ENCODE results near the gene KCNQ4.

KCNQ4 gene

GRCh38 chr1:40876891-40877290 is 93.3 kb downstream of the KCNQ4 start:
- ChIA-PET POLR2A (no interaction called here), CTCF (no interaction called here)
- TF ChIP-seq FOXA1 (IDR thresholded peaks at IDR 0.05) (no peak), LEF1 (IDR thresholded peaks at IDR 0.05; ENCODE audit: borderline replicate concordance) (no peak), ARNT (IDR thresholded peaks at IDR 0.05) (no peak), SP1 (IDR thresholded peaks at IDR 0.05) (no peak), ZNF384 (IDR thresholded peaks at IDR 0.05) (no peak), L3MBTL2 (conservative IDR thresholded peaks at IDR 0.05) (no peak), PKNOX1 (IDR thresholded peaks at IDR 0.05) (no peak), ELF4 (IDR thresholded peaks at IDR 0.05) (no peak), FOXK2 (IDR thresholded peaks at IDR 0.05) (no peak), NFRKB (IDR thresholded peaks at IDR 0.05) (no peak), TARDBP (IDR thresholded peaks at IDR 0.05) (no peak), BHLHE40 (IDR thresholded peaks at IDR 0.05; ENCODE audit: borderline replicate concordance) (no peak), SUZ12 (IDR thresholded peaks at IDR 0.05) (no peak), CTBP1 (IDR thresholded peaks at IDR 0.05; ENCODE audit: borderline replicate concordance) (no peak), HDGF (IDR thresholded peaks at IDR 0.05; ENCODE audit: borderline replicate concordance) (no peak), FOXM1 (IDR thresholded peaks at IDR 0.05; ENCODE audit: borderline replicate concordance) (no peak)
- DNase-seq (ENCODE audit: extremely low spot score), result no peak

DNA sequence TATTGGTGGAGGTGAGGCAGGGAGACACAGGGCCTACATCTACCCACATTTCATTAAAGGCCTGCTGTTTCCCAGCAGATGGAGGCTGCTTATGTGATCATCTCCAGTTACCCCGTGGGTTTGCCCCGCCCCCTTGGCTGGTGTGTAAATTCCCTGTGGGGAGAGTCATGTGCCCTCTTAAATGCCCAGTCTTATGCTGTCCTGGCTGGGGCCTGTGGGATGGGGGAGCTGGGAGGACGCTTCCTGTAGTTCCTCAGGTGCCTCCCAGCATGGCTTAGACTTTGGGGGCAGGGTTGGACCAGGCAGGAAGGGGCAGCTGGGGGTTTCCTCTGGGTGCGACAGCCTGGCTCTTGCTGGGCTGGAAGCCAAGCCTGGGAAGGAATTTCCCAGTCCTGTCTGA is 94.1 kb downstream of the KCNQ4 start:
- POLR2A ChIA-PET, result interaction anchor here (0.8 kb wide), 1 partner anchor 15 kb away, joined by 4 read pairs; the partner anchor contains the start of gene CITED4
- DNase-seq (ENCODE audit: extremely low spot score), result no peak
- CTCF ChIA-PET, result no interaction called here
- TF ChIP-seq TARDBP (IDR thresholded peaks at IDR 0.05) (no peak), SP1 (IDR thresholded peaks at IDR 0.05) (no peak), LEF1 (IDR thresholded peaks at IDR 0.05; ENCODE audit: borderline replicate concordance) (no peak), ARNT (IDR thresholded peaks at IDR 0.05) (no peak), ELF4 (IDR thresholded peaks at IDR 0.05) (no peak), FOXM1 (IDR thresholded peaks at IDR 0.05; ENCODE audit: borderline replicate concordance) (no peak), SUZ12 (IDR thresholded peaks at IDR 0.05) (no peak), NFRKB (IDR thresholded peaks at IDR 0.05) (no peak), L3MBTL2 (conservative IDR thresholded peaks at IDR 0.05) (no peak), FOXA1 (IDR thresholded peaks at IDR 0.05) (no peak), FOXK2 (IDR thresholded peaks at IDR 0.05) (no peak), PKNOX1 (IDR thresholded peaks at IDR 0.05) (no peak), HDGF (IDR thresholded peaks at IDR 0.05; ENCODE audit: borderline replicate concordance) (no peak), CTBP1 (IDR thresholded peaks at IDR 0.05; ENCODE audit: borderline replicate concordance) (no peak), ZNF384 (IDR thresholded peaks at IDR 0.05) (no peak), BHLHE40 (IDR thresholded peaks at IDR 0.05; ENCODE audit: borderline replicate concordance) (no peak)

DNA sequence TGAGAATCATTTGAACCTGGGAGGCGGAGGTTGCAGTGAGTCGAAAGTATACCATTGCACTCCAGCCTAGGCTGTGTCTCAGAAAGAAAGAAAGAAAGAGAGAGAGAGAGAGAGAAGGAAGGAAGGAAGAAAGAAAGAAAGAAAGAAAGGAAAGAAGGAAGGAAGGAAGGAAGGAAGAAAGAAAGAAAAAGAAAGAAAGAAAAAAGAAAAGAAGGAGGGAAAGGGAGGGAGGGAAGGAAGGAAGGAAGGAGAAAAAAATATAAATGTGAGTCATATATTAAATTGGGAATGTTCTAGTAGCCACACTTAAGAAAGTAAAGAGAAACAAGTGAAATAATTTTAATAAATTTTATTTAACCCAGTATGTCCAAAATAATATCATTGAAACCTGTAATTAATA is 95.3 kb downstream of the KCNQ4 start:
- CTCF ChIA-PET, result interaction anchor here (0.8 kb wide), 1 partner anchor 74 kb away, joined by 4 read pairs; no protein-coding TSS in a partner anchor
- POLR2A ChIA-PET, result no interaction called here
- DNase-seq (ENCODE audit: extremely low spot score), result no peak
- TF ChIP-seq LEF1 (IDR thresholded peaks at IDR 0.05; ENCODE audit: borderline replicate concordance), result no peak
- no peak for TF ChIP-seq TARDBP (IDR thresholded peaks at IDR 0.05)
- TF ChIP-seq ARNT (IDR thresholded peaks at IDR 0.05), result no peak
- no peak for TF ChIP-seq ZNF384 (IDR thresholded peaks at IDR 0.05)
- TF ChIP-seq CTBP1 (IDR thresholded peaks at IDR 0.05; ENCODE audit: borderline replicate concordance), result no peak
- no peak for TF ChIP-seq PKNOX1 (IDR thresholded peaks at IDR 0.05)
- no peak for TF ChIP-seq FOXM1 (IDR thresholded peaks at IDR 0.05; ENCODE audit: borderline replicate concordance)
- no peak for TF ChIP-seq L3MBTL2 (conservative IDR thresholded peaks at IDR 0.05)
- no peak for TF ChIP-seq SP1 (IDR thresholded peaks at IDR 0.05)
- TF ChIP-seq ELF4 (IDR thresholded peaks at IDR 0.05), result no peak
- TF ChIP-seq HDGF (IDR thresholded peaks at IDR 0.05; ENCODE audit: borderline replicate concordance), result no peak
- TF ChIP-seq BHLHE40 (IDR thresholded peaks at IDR 0.05; ENCODE audit: borderline replicate concordance), result no peak
- no peak for TF ChIP-seq FOXA1 (IDR thresholded peaks at IDR 0.05)
- no peak for TF ChIP-seq SUZ12 (IDR thresholded peaks at IDR 0.05)
- no peak for TF ChIP-seq FOXK2 (IDR thresholded peaks at IDR 0.05)
- no peak for TF ChIP-seq NFRKB (IDR thresholded peaks at IDR 0.05)

GRCh38 chr1:40879482-40880175 is 96.0 kb downstream of the KCNQ4 start:
- no peak for DNase-seq (ENCODE audit: extremely low spot score)
- no peak for TF ChIP-seq FOXA1 (IDR thresholded peaks at IDR 0.05)
- TF ChIP-seq L3MBTL2 (conservative IDR thresholded peaks at IDR 0.05), result no peak
- TF ChIP-seq HDGF (IDR thresholded peaks at IDR 0.05; ENCODE audit: borderline replicate concordance), result no peak
- TF ChIP-seq ZNF384 (IDR thresholded peaks at IDR 0.05), result no peak
- no peak for TF ChIP-seq PKNOX1 (IDR thresholded peaks at IDR 0.05)
- no peak for TF ChIP-seq FOXK2 (IDR thresholded peaks at IDR 0.05)
- TF ChIP-seq BHLHE40 (IDR thresholded peaks at IDR 0.05; ENCODE audit: borderline replicate concordance), result no peak
- no peak for TF ChIP-seq FOXM1 (IDR thresholded peaks at IDR 0.05; ENCODE audit: borderline replicate concordance)
- TF ChIP-seq ELF4 (IDR thresholded peaks at IDR 0.05), result no peak
- no peak for TF ChIP-seq ARNT (IDR thresholded peaks at IDR 0.05)
- no peak for TF ChIP-seq LEF1 (IDR thresholded peaks at IDR 0.05; ENCODE audit: borderline replicate concordance)
- ChIA-PET POLR2A (interaction anchor here (1.0 kb wide), 1 partner anchor 17 kb away, joined by 3 read pairs; the partner anchor contains the start of gene CITED4), CTCF (no interaction called here)

Data from HEK293T (cell line).